ENCODE measurements around the gene CDK15.
"Not testable (repeated sequence)": the region's sequence is repeated elsewhere in the genome, so short reads cannot be mapped to it uniquely, and the experiment has no call there.

Gene CDK15

GRCh38 chr2:201806442-201807170 lies at the start of gene CDK15:
CDK15 (plus strand) TSS chr2:201806537; CDS start chr2:201806665, 128 bp downstream.
- no peak for DNase-seq

GRCh38 chr2:201758234-201758633 lies 48.1 kb upstream of the CDK15 start:
- DNase-seq = no peak

- DNase-seq = no peak
Measured at GRCh38 chr2:201758873-201759272, 47.5 kb upstream of the CDK15 start.

- DNase-seq = no peak
Measured at GRCh38 chr2:201759567-201759966, 46.8 kb upstream of the CDK15 start.

GRCh38 chr2:201761101-201761500 lies 45.2 kb upstream of the CDK15 start:
- no peak for DNase-seq

- DNase-seq = not testable (repeated sequence)
Measured at GRCh38 chr2:201764469-201764868, 41.9 kb upstream of the CDK15 start.

GRCh38 chr2:201765799-201766198 lies 40.5 kb upstream of the CDK15 start:
- no peak for DNase-seq

- DNase-seq = no peak
Measured at GRCh38 chr2:201768918-201769317, 37.4 kb upstream of the CDK15 start.

- no peak for DNase-seq
Measured at GRCh38 chr2:201769666-201770373, 36.5 kb upstream of the CDK15 start.

GRCh38 chr2:201773990-201774389 lies 32.3 kb upstream of the CDK15 start:
- no peak for DNase-seq

GRCh38 chr2:201774546-201774945 lies 31.8 kb upstream of the CDK15 start:
- no peak for DNase-seq

GRCh38 chr2:201775326-201775725 lies 31.0 kb upstream of the CDK15 start:
- DNase-seq = no peak

- DNase-seq = no peak
Measured at GRCh38 chr2:201777043-201777442, 29.3 kb upstream of the CDK15 start.

GRCh38 chr2:201777869-201778268 lies 28.5 kb upstream of the CDK15 start:
- DNase-seq = no peak

GRCh38 chr2:201779901-201780673 lies 26.2 kb upstream of the CDK15 start:
- DNase-seq = no peak

- DNase-seq = peak; percentile 96
Measured at GRCh38 chr2:201780674-201781493, 25.5 kb upstream of the CDK15 start, which contains the start of gene ALS2. ALS2 (minus strand) TSS chr2:201780933; CDS start chr2:201768885, 12,048 bp downstream.

GRCh38 chr2:201781557-201782051 lies 24.7 kb upstream of the CDK15 start:
- DNase-seq = peak; percentile 20

- DNase-seq = no peak
Measured at GRCh38 chr2:201784563-201784962, 21.8 kb upstream of the CDK15 start.

- DNase-seq = no peak
Measured at GRCh38 chr2:201785135-201785534, 21.2 kb upstream of the CDK15 start.

GRCh38 chr2:201786471-201786870 lies 19.9 kb upstream of the CDK15 start:
- DNase-seq = no peak

GRCh38 chr2:201788371-201788770 lies 18.0 kb upstream of the CDK15 start:
- no peak for DNase-seq

GRCh38 chr2:201789395-201789794 lies 16.9 kb upstream of the CDK15 start:
- no peak for DNase-seq

Data from stimulated activated CD4-positive, alpha-beta T cell treated with anti-CD3 and anti-CD28 coated beads, Interleukin-15, amount 100 ng/mL, for 24 hours (primary cell).